DND-41 (cell line): Measurements from ENCODE around the gene DDX4.

Source experiments
- CTCF ChIP-seq: IDR thresholded peaks from 2 replicates; pipeline ENCODE4 v1.5.1; 2012; ENCODE audit warnings: borderline replicate concordance, low read length, moderate library complexity, mild to moderate bottlenecking; ENCODE audit not compliant: poor library complexity, severe bottlenecking; ENCODE audit errors: extremely low read depth
- EZH2 ChIP-seq: IDR thresholded peaks from 3 replicates; pipeline ENCODE4 v1.6.1; 2012; ENCODE audit warnings: borderline replicate concordance, low read depth, mild to moderate bottlenecking, moderate library complexity, low read length, inconsistent platforms; ENCODE audit not compliant: severe bottlenecking

GRCh38 chr5:55817030-55817429 is 79.2 kb downstream of the DDX4 start:
- TF ChIP-seq CTCF = no peak
- TF ChIP-seq EZH2 = no peak
